GM19239 (cell line): ENCODE data around the gene TLX2.
"Not testable (repeated sequence)": the region's sequence is repeated elsewhere in the genome, so short reads cannot be mapped to it uniquely, and the experiment has no call there.

Experiments
- DNase-seq: peaks from one replicate; pipeline ENCODE4 v3.0.0; 2011; ENCODE audit warnings: low spot score; ENCODE audit not compliant: insufficient read length
- FAIRE-seq: peaks from 2 replicates; lab custom pipeline; 2011; peaks lifted over from hg19 to GRCh38; lab: Jason Lieb, UNC

The TLX2 gene

GRCh38 chr2:74552914-74553811, 38.9 kb downstream of the TLX2 start:
- FAIRE-seq (peak; percentile 68), DNase-seq (no peak)

GRCh38 chr2:74553892-74554819, 39.9 kb downstream of the TLX2 start, which contains the start of the genes DOK1 and LOXL3:
Gene DOK1, plus strand, starts transcription at chr2:74554720. Its CDS starts 35 bp downstream, at chr2:74554755.
Gene LOXL3, minus strand, starts transcription at chr2:74553942. Its CDS starts 1,308 bp downstream, at chr2:74552634.
- peak; percentile 87 for FAIRE-seq

GRCh38 chr2:74554820-74555531, 40.7 kb downstream of the TLX2 start:
- DNase-seq (peak; percentile 63), FAIRE-seq (peak; percentile 88)

More at GRCh38 chr2:74553892-74554819, 39.9 kb downstream of the TLX2 start, which contains the start of the genes DOK1 and LOXL3:
- DNase-seq: peak; percentile 75

GRCh38 chr2:74555610-74556103, 41.4 kb downstream of the TLX2 start:
- DNase-seq: no peak
- FAIRE-seq: no peak

GRCh38 chr2:74556159-74556558, 41.9 kb downstream of the TLX2 start:
- FAIRE-seq: no peak
- DNase-seq: no peak

- no peak for DNase-seq
- no peak for FAIRE-seq
Observed at GRCh38 chr2:74556831-74557370, 42.7 kb downstream of the TLX2 start.

- FAIRE-seq (peak; percentile 44), DNase-seq (no peak)
Observed at GRCh38 chr2:74558284-74559230, 44.3 kb downstream of the TLX2 start.

GRCh38 chr2:74559912-74560311, 45.7 kb downstream of the TLX2 start:
- DNase-seq (no peak), FAIRE-seq (no peak)

- DNase-seq (no peak), FAIRE-seq (no peak)
Observed at GRCh38 chr2:74560591-74560990, 46.3 kb downstream of the TLX2 start.

- DNase-seq, FAIRE-seq: not testable (repeated sequence)
Observed at GRCh38 chr2:74561022-74561421, 46.8 kb downstream of the TLX2 start.

- DNase-seq: no peak
- FAIRE-seq: no peak
Observed at GRCh38 chr2:74562126-74562775, 48.0 kb downstream of the TLX2 start.

- no peak for DNase-seq
- no peak for FAIRE-seq
Observed at GRCh38 chr2:74564222-74564621, 50.0 kb downstream of the TLX2 start.

- DNase-seq (no peak), FAIRE-seq (peak; percentile 73)
Observed at GRCh38 chr2:74566076-74566753, 52.0 kb downstream of the TLX2 start.

- no peak for FAIRE-seq
- DNase-seq: no peak
Observed at GRCh38 chr2:74566754-74567085, 52.5 kb downstream of the TLX2 start.
